RKO (cell line): ENCODE results near the gene A2M.
"Not testable (repeated sequence)": the region's sequence is repeated elsewhere in the genome, so short reads cannot be mapped to it uniquely, and the experiment has no call there.

ENCODE experiments used
- DNase-seq: peaks from one replicate; pipeline ENCODE4 v3.0.0-alpha.2; 2016; ENCODE audit warnings: low spot score

A2M gene

DNA sequence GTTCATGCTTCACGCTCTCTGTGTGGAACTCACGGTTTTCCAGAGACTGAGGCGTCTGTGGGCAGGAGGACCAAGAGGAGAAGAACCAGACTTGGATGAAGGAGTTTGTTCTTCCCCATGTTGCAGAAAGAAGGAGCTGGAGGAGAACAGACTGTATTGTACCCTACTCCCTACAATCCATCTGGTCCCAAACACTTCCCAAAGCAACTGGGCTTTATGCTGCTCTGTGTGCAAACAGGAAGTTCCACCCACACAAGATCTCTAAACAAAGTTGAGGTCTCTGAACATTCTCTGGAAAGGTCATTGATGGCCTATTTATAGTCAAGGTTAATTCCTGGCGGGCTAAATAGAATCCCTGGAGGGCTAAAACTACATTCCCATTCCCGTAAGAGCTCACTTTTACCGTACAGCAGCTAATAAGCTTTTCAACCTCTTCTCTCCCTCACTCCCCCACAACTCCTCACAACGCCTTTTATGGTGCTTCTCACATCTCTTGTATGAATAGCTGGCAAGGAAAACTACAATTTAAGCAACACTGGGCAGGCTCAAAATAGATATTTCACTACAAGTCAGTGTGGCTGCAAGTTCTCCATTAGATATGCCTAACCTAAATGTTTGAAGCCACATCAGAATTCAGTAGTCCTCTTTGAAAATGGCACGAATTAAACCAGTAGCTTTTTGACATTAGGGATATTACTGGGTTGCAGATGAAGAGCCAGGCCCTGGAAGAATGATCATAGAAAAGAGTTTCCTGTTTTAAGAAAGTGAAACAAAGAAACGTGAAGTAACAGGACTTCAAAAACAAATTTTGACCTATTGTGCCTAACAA, at the start of gene A2M:
Gene A2M (minus strand): TSS at position 189 of the 829 bp plus-strand sequence. CDS start 70 bp downstream, at position 119.
- no peak for DNase-seq

DNA sequence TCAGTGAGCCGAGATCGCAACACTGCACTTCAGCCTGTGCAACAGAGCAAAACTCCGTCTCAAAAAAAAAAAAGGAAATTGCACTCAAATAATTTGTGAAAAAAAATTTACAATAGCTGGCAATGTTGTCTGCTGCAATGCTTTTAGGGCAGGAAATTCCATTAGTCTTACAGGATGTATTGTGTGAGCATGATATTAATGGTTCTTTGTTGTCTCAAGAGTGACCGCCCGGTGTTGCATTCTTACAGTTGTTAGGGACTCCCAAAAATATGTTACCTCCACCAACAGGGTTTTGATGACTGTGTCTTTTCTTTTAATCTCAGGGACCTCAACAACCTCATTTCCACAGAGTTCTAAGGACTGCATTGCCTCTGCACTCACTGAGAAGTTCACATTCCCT, 47.7 kb upstream of the A2M start:
- DNase-seq, result no peak

DNA sequence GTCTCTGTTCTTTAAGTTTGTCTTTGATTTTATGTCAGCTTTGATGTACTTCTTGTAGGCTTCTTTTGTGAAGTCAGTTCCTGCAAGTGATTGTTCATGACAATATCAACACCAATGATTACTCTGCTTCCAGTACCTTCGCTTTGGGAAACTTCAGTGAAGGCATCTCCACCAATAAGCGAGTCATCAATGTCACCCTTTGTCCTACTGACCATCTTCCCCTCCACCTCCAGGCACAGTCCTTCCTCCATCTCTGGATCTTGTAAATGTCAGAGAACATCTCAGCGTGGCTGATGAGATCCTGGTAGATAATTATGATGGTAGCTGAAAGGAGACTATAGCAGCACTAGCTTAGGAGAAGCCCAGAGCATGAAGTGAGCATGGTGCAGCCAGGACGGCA, 40.4 kb upstream of the A2M start:
- no peak for DNase-seq

DNA sequence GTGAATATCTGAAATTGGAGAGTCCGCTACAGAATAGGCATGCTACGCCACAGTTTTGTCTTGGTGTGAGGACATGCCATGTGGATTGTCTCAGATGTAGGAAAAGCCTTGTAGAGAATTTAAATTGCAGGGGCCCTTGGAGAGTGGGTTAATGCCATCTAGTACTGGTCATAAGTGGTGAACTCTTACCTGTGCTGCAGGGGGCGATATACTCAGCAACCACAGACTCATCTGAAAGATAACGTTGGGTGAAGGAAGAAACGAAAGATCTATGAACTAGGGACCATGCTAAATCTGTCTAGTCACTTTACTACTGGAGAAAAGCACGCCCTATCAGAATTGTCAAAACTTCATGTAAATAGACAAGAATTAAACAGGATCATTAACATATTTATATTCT, 33.7 kb upstream of the A2M start:
- DNase-seq, result no peak

DNA sequence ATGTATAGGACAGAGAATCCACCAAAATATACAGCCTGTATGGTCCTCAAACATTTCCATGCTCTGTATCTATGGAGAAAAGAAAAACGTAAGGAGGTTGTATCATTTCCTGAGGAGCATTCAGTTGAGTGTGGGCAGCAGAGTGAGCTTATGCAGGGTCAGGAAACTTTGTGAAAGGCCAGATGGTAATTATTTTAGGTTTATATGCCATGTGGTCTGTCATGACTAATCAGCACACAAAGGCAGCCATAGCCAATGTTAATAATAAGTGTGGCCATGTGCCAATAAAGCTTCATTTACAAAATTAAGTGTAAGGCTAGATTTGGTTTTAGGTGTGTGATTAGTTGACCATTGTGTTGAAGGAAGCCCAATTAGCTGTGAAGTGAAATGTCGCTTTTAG, 33.2 kb upstream of the A2M start:
- no peak for DNase-seq

DNA sequence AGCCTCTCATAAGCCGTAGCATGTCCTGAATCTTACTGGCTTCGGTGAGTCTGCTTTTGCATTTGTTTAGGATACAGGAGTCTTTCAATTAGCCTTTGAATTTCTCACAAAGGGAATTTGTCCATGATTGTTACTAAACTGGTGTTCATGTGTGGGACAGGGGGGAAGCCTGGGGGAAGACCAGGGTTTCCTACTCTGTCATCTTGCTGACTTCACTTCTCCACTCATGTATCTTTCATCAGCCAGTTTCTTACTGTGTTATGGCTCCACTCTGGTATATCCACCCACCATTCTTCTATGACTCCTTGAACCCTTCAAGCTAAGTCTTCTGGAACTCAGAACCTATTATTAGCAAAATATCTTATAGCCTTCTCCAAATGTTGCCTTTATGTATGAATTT, 31.7 kb upstream of the A2M start:
- no peak for DNase-seq

DNA sequence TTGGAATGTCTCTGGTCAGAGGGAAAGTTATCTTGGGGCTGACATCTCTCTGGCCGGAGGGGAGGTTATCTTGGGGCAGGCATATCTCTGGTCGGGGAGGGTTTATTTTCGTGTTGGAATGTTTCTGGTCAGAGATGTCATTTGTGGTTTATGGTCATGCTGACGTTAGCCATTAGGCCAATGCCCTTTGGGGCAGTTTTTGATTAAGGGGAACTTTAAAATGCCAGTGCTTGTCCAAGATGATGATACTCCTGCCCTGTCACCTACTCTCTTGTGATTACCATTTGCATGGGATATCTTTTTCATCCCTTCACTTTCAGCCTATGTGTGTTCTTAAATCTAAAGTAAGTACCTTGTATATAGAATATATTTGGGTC, 29.0 kb upstream of the A2M start:
- DNase-seq, result no peak

DNA sequence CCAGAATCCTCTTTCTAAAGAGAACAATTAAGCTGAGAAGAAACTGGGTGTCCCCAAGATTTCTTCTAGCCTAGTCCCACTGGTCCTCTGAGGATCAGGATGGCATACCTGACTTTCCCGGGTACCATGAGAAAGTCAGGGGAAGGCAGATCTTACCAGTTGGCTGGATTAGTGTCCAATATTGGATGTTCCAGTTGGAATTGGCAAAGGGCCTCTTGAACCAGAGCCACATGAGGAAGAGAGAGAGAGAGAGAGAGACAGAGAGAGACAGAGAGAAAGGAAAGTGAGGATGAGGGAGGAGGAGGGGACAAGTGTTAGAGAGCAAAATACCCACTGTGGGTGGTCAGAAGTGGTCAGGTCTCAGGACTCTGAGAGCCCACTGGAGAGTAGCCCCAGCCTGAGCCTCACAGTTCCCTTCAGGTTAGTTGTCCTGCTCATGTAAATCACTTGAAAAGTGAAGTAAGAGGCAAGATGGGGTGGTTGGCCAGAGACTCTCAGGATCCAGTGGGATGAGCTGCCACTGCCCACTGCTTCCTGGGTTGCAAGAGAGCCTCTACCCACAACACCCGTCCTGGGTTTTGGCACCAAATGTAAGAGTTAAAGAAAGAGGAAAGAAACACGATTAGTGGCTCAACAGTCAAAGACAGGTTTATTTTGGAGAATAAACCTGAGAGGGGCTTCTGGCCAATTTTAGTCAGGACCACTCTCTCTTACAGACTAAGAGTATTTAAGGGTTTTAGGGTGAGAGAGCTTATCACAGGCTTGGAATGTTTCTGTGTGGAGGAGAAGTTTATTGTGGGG, 28.4 kb upstream of the A2M start:
- no peak for DNase-seq

DNA sequence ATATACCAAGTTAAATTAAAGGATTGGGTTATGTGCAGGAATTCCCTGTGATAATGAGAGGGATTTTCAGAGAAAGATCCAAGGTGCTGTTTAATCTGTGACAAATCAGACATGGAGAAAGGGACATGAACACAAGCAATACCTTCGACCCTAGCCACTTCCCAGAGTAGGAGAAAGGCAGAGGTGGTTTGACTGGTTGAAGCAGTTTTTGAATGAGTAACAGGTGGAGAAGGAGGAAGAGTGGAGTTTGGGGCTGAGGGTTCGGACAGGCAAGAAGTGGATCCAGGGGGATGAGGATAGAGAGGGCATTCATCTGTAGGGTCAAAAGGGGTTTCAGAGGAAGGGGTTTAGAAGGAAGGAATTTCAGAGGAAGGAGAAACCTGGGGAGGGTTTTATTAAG, 27.4 kb upstream of the A2M start:
- no peak for DNase-seq

DNA sequence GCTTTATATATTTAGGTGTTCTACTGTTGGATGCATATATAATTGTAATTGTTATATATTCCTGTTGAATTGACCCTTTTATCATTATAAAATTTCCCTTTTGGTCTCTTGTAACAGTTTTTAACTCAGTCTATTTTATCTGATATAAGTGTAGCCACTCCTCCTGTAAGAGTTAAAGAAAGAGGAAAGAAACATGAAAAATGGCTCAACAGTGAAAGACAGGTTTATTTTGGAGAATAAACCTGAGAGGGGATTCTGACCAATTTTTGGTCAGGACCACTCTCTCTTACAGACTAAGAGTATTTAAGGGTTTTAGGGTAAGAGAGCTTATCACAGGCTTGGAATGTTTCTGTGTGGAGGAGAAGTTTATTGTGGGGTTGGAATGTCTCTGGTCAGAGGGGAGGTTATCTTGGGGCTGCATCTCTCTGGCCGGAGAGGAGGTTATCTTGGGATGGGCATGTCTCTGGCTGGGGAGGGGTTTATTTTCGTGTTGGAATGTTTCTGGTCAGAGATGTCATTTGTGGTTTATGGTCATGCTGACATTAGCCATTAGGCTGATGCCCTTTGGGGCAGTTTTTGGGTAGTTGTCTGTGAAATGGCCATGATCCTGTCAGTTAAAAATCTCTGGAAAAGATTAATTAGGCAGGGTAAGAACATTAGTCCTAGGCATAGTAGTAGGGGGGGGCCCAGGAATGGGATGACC, 24.0 kb upstream of the A2M start:
- DNase-seq, result not testable (repeated sequence)

DNA sequence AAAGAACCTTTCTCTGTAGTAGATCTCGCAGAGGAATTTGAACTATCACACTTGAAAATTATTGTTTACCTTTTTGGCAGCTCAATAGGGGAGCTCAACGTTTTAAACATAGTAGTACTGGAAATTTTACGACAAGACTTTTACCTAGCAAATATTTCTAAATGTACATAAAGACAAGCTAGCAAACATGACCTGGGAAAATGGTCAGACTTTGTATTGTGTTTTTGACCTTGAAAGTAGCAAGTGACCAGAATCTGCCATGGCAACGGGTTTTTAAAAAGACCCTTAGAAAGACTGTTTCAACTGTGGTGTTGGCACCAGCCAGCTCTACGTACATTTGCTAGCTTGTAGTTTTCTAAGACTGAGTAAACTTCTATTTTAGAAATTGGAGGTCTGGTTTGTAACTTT, 20.2 kb upstream of the A2M start:
- DNase-seq, result no peak

DNA sequence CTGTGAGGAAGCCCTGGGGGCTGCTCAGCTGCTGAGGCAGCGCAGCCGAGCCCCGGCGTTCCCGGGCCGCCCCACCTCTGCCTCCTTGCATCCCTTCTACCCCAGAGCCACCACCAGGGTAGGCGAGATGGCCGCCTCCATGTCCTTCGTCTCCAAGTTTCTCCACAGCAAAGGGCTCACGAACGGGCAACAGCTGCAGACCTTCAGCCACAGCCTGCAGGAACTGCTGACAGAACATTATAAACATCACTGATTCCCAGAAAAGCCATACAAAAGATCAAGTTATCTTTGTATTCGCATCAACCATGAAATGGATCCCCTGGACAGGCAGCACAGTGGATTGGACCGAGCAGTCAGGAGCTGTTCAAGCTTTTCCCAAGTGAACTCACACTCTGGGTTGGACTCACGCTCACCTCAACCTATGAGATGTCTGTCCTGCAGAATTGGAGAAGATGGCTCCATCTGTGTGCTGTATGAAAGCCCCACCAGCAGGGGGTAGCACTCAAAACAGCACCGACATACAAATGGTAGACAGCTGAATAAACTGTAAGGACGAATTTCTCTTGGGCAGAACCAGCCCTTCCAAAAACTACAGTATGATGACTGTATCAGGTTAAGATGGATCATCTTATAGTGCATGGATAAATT, 19.4 kb upstream of the A2M start:
- peak; percentile 6 for DNase-seq

DNA sequence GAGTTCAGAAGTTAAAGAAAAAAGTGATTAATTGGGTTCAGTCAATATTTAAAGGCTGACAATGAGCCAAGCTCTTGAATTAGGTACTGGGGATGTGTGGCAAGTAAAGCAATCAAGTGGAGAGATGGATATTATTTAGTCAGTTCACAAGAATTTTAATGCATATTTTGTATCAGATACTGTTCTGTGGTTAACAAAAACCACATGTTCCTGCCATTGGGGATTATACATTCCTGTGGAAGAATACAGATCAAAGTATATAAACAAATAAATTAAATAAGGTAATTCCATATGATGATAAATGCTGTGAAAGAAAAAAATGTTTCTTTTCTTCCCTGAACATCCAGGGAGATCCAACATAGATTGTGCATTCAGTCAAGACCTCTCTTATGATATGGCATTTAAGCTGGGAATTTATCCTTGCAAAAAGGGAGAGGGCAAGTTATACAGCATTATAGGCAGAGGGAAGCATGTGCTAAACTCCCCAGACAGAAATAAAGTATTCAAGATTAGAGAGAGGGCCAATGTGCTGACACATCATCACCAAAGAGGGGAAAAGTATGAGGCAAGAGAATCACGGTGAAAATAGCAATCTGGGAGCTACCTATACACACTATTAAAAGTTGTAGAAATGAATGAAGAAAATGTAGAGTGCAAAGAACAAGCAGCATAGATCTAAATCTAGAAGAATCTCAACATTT, 17.6 kb upstream of the A2M start:
- no peak for DNase-seq

DNA sequence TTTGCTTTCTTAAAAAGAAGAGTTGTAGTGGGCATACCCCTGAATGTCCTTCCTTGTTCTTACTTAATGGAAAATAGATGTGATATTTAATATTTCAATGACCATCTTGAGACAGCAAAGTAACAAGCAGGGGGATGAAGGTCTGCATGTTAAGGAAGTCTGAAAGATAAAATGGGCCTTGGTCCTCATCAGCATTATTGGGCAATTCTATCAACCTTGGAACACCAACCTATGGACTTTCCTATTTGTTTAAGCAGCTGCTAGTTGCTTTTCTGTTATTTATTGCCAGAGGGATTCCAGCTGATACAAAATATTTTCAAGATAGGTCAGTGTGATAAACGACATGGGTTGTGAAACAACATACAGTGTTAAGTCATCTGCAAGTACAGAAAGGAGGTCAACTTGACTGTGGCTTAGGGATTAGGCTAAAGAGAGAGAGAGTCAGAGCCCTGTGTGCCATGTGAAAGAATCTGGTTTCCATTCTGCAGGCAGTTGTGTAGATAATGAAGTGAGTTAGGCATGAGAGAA, 16.4 kb upstream of the A2M start:
- no peak for DNase-seq

DNA sequence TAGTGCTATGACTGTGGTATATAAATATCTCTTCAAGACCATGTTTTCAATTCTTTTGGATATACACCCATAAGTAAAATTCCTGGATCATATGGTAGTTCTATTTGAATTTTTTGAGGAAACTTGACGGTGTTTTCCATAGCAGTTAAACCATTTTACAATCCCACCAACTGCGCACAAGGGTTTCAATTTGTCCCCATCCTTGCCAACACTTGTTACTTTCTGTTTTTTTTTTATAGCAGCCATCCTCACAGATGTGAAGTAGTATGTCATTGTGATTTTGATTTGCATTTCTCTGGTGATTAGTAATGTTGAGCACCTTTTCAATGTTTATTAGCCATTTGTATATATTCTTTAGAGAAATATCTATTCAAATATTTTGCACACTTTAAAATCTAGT, 14.5 kb upstream of the A2M start:
- no peak for DNase-seq

DNA sequence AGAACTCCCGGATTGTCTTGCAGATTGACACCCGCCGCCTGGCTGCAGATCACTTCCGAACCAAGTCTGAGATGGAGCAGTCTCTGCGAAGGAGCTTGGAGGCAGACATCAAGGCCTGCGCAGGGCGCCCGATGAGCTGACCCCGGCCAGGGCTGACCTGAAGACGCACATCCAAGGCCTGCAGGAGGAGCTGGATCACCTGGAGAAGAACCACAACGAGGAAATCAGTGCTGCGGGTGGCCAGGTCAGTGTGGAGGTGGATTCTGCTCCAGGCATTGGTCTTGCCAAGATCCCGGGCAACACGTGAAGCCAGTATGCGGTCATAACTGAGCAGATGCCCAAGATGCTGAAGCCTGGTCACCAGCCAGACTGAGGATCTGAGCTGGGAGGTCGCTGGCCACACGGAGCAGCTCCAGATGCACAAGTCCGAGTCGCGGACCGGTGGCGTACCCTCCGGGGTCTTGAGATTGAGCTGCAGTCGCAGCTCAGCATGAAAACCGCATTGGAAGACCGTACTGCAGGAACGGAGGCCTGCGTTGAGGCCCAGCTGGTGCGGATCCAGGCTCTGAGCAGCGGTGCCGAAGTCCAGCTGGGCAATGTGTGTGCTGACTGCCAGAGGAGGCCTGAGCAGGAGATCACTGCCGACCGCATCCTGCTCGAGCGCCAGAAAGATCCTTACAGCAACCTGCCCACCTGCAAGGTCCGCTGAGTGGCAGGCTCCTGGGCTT, 12.4 kb upstream of the A2M start:
- DNase-seq, result no peak

DNA sequence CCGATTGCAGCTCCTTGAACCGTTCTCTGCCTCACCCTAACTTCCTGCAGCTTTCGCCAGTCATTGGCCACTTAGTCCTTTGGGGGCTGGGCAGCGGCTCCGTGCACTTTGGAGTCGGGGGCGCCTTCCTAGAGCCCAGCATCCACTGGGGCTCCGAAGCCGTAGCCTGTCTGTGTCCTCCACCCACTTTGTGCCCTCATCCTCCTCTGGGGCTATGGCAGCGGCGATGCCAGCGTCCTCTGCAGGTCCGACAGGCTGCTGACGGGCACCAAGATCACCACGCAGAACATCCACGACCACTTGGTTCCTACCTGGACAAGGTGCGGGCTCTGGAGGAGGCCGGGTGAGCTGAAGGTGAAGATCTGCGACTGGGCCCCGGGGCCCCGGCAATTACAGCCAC, 11.8 kb upstream of the A2M start:
- no peak for DNase-seq

DNA sequence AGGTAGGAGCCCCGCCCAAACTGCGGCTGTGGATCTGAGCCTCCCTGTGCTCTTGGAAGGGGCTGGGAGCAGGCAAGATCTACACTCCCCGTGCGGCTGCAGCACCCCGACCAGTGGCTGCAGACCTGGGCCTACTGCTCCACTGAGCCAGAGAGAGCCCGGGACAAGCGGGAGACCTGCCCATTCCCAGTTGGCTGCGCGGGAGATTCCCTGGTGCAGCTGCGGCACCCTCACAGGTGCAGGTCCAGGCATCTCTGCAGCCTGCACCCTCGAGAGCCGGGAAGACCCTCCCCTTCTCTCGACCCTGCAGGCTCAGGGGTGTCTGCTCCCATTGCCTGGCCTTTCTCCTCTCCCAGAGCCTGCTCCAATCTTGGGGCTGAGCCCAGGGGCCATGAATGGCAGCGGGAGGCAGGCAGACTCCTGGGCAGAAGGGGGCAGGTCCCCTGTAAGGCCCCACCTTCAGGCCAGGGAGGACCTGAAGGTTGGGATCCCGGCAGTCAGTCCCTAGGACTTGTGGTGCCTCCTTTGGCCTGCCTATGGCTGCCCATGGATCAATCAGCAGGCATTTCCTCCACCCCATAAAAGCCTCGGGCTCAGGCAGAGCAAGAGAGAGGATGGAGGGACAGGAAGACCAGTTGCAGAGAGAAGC, 8.8 kb upstream of the A2M start:
- no peak for DNase-seq

DNA sequence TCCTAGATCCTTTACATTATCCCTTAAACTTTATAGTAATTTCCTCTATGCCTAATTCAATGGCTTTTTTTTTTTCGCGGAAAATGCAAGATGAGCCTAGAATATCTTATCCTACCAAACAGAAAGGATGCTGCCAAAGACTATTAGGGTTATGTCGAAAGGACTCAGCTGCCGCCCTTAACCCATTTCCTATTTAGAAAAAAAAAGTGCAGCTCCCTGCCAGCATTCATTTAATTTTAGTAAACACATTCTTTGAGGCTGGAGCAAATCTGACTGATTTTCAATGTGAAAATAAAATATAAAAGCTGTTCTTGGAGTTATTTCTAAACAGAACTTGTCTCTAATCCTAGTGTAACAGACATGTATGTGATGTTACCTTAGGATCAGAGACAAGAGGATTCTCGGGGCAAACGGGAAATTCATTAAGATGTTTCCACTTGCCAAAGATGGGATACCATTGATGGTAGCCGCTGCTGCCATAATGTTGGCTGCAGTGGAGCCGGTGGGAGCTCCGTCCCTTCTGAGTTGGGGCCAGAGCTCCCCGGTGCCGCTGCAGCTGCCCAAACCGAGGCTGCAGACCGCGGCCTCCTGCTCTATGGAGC, 8.2 kb upstream of the A2M start:
- no peak for DNase-seq

DNA sequence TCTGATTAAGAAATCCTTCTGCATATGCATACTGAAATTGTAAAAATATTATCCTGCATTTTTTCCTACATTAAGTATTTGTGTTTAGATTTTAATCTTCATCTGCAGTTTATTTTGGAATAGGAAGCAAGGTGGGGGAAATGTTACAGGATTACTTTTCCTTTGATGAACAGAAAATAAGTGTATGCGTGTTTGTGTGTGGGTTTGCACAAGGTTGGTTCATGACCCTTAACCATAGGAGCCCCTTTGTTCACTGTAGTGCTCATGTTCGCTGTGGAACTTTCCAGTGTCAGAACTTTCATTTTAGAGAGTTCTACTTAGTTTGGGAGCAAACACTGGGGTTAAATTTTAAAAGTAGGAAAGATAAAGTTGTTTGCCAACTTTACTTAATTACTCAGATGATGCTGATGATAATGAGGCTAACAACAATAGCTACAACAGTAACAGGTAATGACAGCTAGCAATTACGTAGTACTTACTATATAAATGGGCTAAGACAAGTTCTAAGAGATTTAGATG, 6.4 kb upstream of the A2M start:
- no peak for DNase-seq
